DND-41 (cell line): ENCODE data around the gene ENPP1.

ENCODE experiments used
- ATAC-seq: fragments of 200-7000 bp; cut with Tn5 transposase; 3 replicates; pipeline ENCODE4 v1.9.1; 2021; ENCODE audit warnings: low read depth; ENCODE audit not compliant: insufficient read depth
- DNase-seq: peaks from one replicate; pipeline ENCODE4 v3.0.0-alpha.2; 2020
- H2AFZ ChIP-seq: 2 replicates; pipeline ENCODE4 v1.6.0; 2012; ENCODE audit warnings: low read depth, low read length
- H3K27ac ChIP-seq: 2 replicates; pipeline ENCODE4 v1.5.1; 2012; ENCODE audit warnings: low read length, inconsistent platforms
- H3K27me3 ChIP-seq: fragments of 200-600 bp; sonication (generic); 2 replicates; pipeline ENCODE4 v1.6.0; 2012; ENCODE audit warnings: low read length, mild to moderate bottlenecking, inconsistent platforms; ENCODE audit not compliant: insufficient read depth, poor library complexity
- H3K36me3 ChIP-seq: 2 replicates; pipeline ENCODE4 v1.5.1; 2012; ENCODE audit warnings: low read length, inconsistent platforms; ENCODE audit not compliant: insufficient read depth
- H3K4me1 ChIP-seq: 2 replicates; pipeline ENCODE4 v1.5.1; 2012; ENCODE audit warnings: mild to moderate bottlenecking, low read length; ENCODE audit not compliant: insufficient read depth
- H3K4me2 ChIP-seq: 2 replicates; pipeline ENCODE4 v1.6.0; 2012; ENCODE audit warnings: mild to moderate bottlenecking, moderate library complexity, low read length, inconsistent platforms; ENCODE audit not compliant: insufficient read depth
- H3K4me3 ChIP-seq, 2 experiments: fragments of 200-600 bp in 1 of 2; shearing (Covaris generic) in 1 of 2; 2 replicates each; pipeline ENCODE4 v1.5.1; 2012 to 2016; ENCODE audit warnings: inconsistent platforms in 2 of 2, low read length in 2 of 2, mild to moderate bottlenecking in 2 of 2, low read depth in 1 of 2, moderate library complexity in 1 of 2
- H3K79me2 ChIP-seq: 2 replicates; pipeline ENCODE4 v1.6.0; 2012; ENCODE audit warnings: low read length, inconsistent platforms; ENCODE audit not compliant: insufficient read depth
- H3K9ac ChIP-seq: 2 replicates; pipeline ENCODE4 v1.6.0; 2012; ENCODE audit warnings: low read depth, mild to moderate bottlenecking, inconsistent platforms, low read length, moderate library complexity
- H3K9me3 ChIP-seq: 2 replicates; pipeline ENCODE4 v1.5.1; 2012; ENCODE audit warnings: low read length, moderate library complexity, mild to moderate bottlenecking, inconsistent platforms; ENCODE audit not compliant: insufficient read depth, severe bottlenecking
- H4K20me1 ChIP-seq: 2 replicates; pipeline ENCODE4 v1.6.0; 2012; ENCODE audit warnings: low read length; ENCODE audit not compliant: insufficient read depth
- CTCF ChIP-seq: IDR thresholded peaks from 2 replicates; pipeline ENCODE4 v1.5.1; 2012; ENCODE audit warnings: borderline replicate concordance, low read length, moderate library complexity, mild to moderate bottlenecking; ENCODE audit not compliant: poor library complexity, severe bottlenecking; ENCODE audit errors: extremely low read depth
- EZH2 ChIP-seq: IDR thresholded peaks from 3 replicates; pipeline ENCODE4 v1.6.1; 2012; ENCODE audit warnings: borderline replicate concordance, low read depth, mild to moderate bottlenecking, moderate library complexity, low read length, inconsistent platforms; ENCODE audit not compliant: severe bottlenecking

ENPP1 gene

GRCh38 chr6:131789219-131789618 lies 18.6 kb upstream of the ENPP1 start:
- TF ChIP-seq CTCF: no peak
- no peak for TF ChIP-seq EZH2
- no peak overlapping the region for H3K4me2 ChIP-seq

DNA sequence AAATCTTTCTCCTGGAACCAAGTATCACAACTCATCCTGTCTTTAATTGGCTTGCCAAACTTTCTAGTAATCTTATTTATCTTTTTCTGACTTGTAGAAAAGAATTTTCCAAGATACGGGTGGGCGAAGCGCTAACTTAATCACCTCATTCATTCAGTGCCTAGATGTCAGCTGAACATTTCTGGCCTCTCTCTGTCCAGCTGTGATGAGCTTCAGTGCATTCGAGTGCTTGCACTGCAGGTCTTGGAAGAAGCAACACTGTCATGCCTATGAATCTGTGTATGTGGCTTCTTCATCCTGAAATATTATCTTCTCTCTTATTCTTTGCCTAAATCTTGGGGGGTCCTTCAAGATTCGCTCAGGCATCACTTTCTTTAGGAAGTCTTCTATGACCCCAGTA lies 16.3 kb upstream of the ENPP1 start:
- Histone ChIP-seq H3K27ac (no peak overlapping the region), H3K4me2 (no peak overlapping the region), H4K20me1 (no peaks in the 10 kb centered on the region), H3K4me3 (no peak overlapping the region), H3K79me2 (no peaks in the 10 kb centered on the region), H3K9ac (no peak overlapping the region), H3K9me3 (no peaks in the 10 kb centered on the region), H3K27me3 (peaks cover 4% of the 10 kb centered on the region), H3K4me1 (no peaks in the 10 kb centered on the region), H3K36me3 (no peaks in the 10 kb centered on the region), H2AFZ (no peak overlapping the region)
- DNase-seq (no peak), ATAC-seq (no peak)
- TF ChIP-seq CTCF: no peak
- no peak for TF ChIP-seq EZH2

More at GRCh38 chr6:131789219-131789618, 18.6 kb upstream of the ENPP1 start:
- Histone ChIP-seq H3K27me3 (peaks cover 4% of the 10 kb centered on the region), H3K27ac (no peak overlapping the region), H3K79me2 (no peaks in the 10 kb centered on the region), H4K20me1 (no peaks in the 10 kb centered on the region), H3K4me1 (no peaks in the 10 kb centered on the region), H3K4me3 (no peak overlapping the region), H3K9ac (no peak overlapping the region), H2AFZ (no peak overlapping the region), H3K9me3 (no peaks in the 10 kb centered on the region), H3K36me3 (no peaks in the 10 kb centered on the region)
- ATAC-seq: peak; percentile 87
- no peak for DNase-seq

- Histone ChIP-seq H2AFZ (no peak overlapping the region), H3K27me3 (peaks cover 4% of the 10 kb centered on the region), H3K9ac (no peak overlapping the region), H3K79me2 (no peaks in the 10 kb centered on the region), H3K9me3 (no peaks in the 10 kb centered on the region), H4K20me1 (no peaks in the 10 kb centered on the region), H3K36me3 (no peaks in the 10 kb centered on the region), H3K4me3 (no peak overlapping the region), H3K27ac (no peak overlapping the region), H3K4me1 (no peaks in the 10 kb centered on the region), H3K4me2 (no peak overlapping the region)
- ATAC-seq (peak; percentile 47; the same call in 2 of the 3 replicates), DNase-seq (peak; percentile 10)
- no peak for TF ChIP-seq EZH2
- TF ChIP-seq CTCF: no peak
Measured at GRCh38 chr6:131792091-131792496, 15.7 kb upstream of the ENPP1 start.

- ATAC-seq (no peak), DNase-seq (no peak)
- Histone ChIP-seq H3K36me3 (no peaks in the 10 kb centered on the region), H3K9me3 (no peaks in the 10 kb centered on the region), H3K4me2 (no peak overlapping the region), H3K79me2 (no peaks in the 10 kb centered on the region), H2AFZ (no peak overlapping the region), H3K27ac (no peak overlapping the region), H3K9ac (no peak overlapping the region), H3K4me3 (no peak overlapping the region), H4K20me1 (no peaks in the 10 kb centered on the region), H3K4me1 (no peaks in the 10 kb centered on the region), H3K27me3 (no peaks in the 10 kb centered on the region)
- TF ChIP-seq EZH2 (no peak), CTCF (no peak)
Measured at GRCh38 chr6:131795366-131795765, 12.5 kb upstream of the ENPP1 start.
